ENCODE measurements around the gene SEC14L3. TPM values are rescaled to one million over a fixed set of nuclear protein-coding genes. Genes with fewer than 3 reads are reported as not detected.
A peak's percentile ranks its signal among the peaks of the same experiment; 100 is the strongest.

Gene SEC14L3
- total and polyA plus RNA-seq, 2 donors (not counting 3 experiments of a cell fraction or from before 2014, with no cell fraction given): not detected

DNA sequence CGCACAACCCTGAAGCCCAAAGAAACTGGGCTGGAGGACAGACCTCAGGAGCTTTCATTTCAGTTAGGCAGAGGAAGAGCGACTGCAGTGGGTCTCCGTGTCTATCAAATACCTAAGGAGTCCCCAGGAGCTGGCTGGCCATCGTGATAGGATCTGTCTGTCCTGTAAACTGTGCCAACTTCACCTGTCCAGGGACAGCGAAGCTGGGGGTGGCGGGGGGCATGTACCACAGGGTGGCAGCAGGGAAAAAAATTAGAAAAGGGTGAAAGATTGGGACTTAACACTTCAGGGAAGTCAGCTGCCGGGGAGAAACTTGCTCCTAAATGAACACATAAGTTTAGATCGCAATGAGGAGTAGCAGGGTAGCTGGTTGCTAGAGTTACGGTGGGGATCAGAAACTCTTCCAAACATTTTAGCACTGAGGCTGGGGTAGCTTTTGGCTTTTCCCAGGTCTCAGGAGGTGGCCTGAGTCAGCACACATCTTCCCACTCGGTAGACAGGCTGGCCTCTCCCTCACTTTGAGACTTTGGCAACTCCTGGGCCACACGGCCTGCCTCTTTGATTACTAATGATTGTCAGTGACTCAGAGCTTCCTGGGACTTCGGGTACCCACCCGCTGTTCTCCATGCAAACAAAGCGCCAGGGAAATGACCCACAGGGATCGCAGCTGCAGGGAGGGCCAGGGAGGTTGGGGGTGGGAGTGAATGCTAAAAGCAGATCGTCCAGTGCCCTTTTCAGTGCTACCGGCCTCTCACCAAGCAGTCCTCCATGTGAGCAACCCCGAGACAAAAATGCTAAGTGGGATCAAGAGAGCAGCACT, 49.1 kb downstream of the SEC14L3 start:
- dilution Hi-C loops (cut with MboI; ENCODE audit: extremely low pct_ligation_motif_present, low sequenced_read_pairs): no loop called here

DNA sequence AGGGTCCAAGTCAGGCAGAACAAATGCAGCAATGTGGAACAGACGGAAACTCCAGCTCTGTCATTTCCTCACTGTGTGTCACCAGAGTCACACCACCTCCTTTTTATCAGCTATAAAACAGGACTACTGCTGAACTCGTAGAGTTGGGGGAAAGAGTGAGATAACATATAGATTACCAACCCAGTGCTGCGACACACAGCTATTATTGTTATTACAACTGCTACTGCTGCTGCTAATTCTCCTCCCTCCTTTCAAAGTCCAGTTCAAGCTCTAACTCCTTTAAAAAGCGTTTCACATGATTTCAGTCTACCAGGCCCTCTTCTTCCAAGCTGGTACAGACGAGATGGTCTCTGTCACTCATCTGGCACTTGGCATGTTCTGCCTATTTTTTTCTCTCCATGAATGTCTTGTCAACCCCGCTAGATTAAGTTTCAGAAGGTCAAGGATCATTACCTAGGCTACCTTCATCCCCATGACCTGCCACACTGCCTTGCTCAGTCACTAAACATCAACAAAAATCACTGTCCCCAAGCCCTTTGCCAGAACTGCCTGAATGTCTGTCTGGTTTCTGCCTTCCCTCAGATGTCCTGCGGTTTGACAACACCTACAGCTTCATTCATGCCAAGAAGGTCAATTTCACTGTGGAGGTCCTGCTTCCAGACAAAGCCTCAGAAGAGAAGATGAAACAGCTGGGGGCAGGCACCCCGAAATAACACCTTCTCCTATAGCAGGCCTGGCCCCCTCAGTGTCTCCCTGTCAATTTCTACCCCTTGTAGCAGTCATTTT, 49.9 kb downstream of the SEC14L3 start:
- intact Hi-C loops (cut with micrococcal nuclease) (loop anchor here (10.0 kb wide), 2 partner anchors 183 to 1037 kb away; partner anchors contain the start of genes AP1B1 and TCN2), dilution Hi-C loops (cut with MboI; ENCODE audit: extremely low pct_ligation_motif_present, low sequenced_read_pairs) (no loop called here)
- Histone ChIP-seq H3K9me1 (replicated peaks; ENCODE audit: control insufficient read depth, extremely low read depth, insufficient read depth, low read length) (no peaks in the 10 kb centered on the region), H3K9ac (replicated peaks; ENCODE audit: extremely low read depth, insufficient read depth, low read length) (peak overlapping the region; percentile 82), H3K9me3 (replicated peaks; ENCODE audit: control insufficient read depth, insufficient read depth, low read length) (no peaks in the 10 kb centered on the region), H3K4me2 (ENCODE audit: insufficient read depth, low read length) (peak overlapping the region; percentile 79), H3K4me3 (replicated peaks in 1 of 3; ENCODE audit: insufficient read depth in 1 of 3, low read depth in 1 of 3, low read length in 3 of 3) (peak overlapping the region in 1 of 3 experiments; percentile 36), H3K36me3 (ENCODE audit: control insufficient read depth in 2 of 2, extremely low read depth in 1 of 2, insufficient read depth in 2 of 2, low read length in 2 of 2) (peaks cover 6 to 8% of the 10 kb centered on the region in 2 experiments), H3K79me2 (ENCODE audit: control insufficient read depth, insufficient read depth, low read length) (peaks cover under 1% of the 10 kb centered on the region), H3K27ac (ENCODE audit: insufficient read depth, low read depth, low read length) (peak overlapping the region; percentile 98), H2AFZ (ENCODE audit: low read depth, low read length) (no peak overlapping the region), H3K4me1 (ENCODE audit: control insufficient read depth, extremely low read depth, insufficient read depth, low read length) (peaks cover 57% of the 10 kb centered on the region), H3K27me3 (ENCODE audit: control insufficient read depth in 2 of 2, insufficient read depth in 2 of 2, low read length in 2 of 2) (no peaks in the 10 kb centered on the region), H4K20me1 (replicated peaks; ENCODE audit: control insufficient read depth, extremely low read depth, insufficient read depth, low read length) (no peaks in the 10 kb centered on the region)
- FAIRE-seq: peak; percentile 87
- DNase-seq (ENCODE audit: low read depth, low spot score): peak; percentile 76
- ChIA-PET CTCF (interaction anchor here (0.6 to 3.3 kb wide), 9 partner anchors 11 to 134 kb away, joined by 3 to 17 read pairs (median 5); partner anchors contain the start of genes RNF215, SEC14L2 and TBC1D10A), POLR2A (interaction anchor here (0.6 to 1.7 kb wide), 3 partner anchors 20 to 561 kb away, joined by 3 to 4 read pairs (median 3); partner anchors contain the start of gene SEC14L2)
- BruUV-seq (replicated peaks): TSS peak; percentile 69
- peak; percentile 77 for TF ChIP-seq FOS (IDR thresholded peaks at IDR 0.05; ENCODE audit: borderline replicate concordance, insufficient read depth, low read length)
- TF ChIP-seq GATA2 (IDR thresholded peaks at IDR 0.05; ENCODE audit: insufficient read depth, insufficient read length, low read depth, low read length): peak; percentile 80
- TF ChIP-seq POLR2AphosphoS5 (IDR thresholded peaks at IDR 0.05; ENCODE audit: insufficient read depth, low read depth, low read length): peak; percentile 50
- peak; percentile 55 for TF ChIP-seq JUN (IDR thresholded peaks at IDR 0.05; ENCODE audit: borderline replicate concordance, insufficient read depth, insufficient read length, low read depth)
- TF ChIP-seq MYC (IDR thresholded peaks at IDR 0.05; ENCODE audit: low read depth, low read length): no peak
- TF ChIP-seq EZH2 (IDR thresholded peaks at IDR 0.05; ENCODE audit: borderline replicate concordance, low read depth, low read length, severe bottlenecking): no peak

More for the DNA sequence above, 49.1 kb downstream of the SEC14L3 start:
- H3K9me3 ChIP-seq (replicated peaks; ENCODE audit: control insufficient read depth, insufficient read depth, low read length): no peaks in the 10 kb centered on the region
- FAIRE-seq (peak; percentile 81), DNase-seq (ENCODE audit: low read depth, low spot score) (peak; percentile 60)
- H3K4me1 ChIP-seq (ENCODE audit: control insufficient read depth, extremely low read depth, insufficient read depth, low read length): peaks cover 59% of the 10 kb centered on the region
- intact Hi-C loops (cut with micrococcal nuclease): loop anchor here (10.0 kb wide), 2 partner anchors 182 to 1038 kb away; partner anchors contain the start of genes AP1B1 and TCN2
- no TSS peak for BruUV-seq (replicated peaks)
- CTCF ChIA-PET: interaction anchor here (0.8 to 4.9 kb wide), 9 partner anchors 12 to 135 kb away, joined by 3 to 58 read pairs (median 13); partner anchors contain the start of genes RNF215, SEC14L2 and TBC1D10A
- no peaks in the 10 kb centered on the region for H4K20me1 ChIP-seq (replicated peaks; ENCODE audit: control insufficient read depth, extremely low read depth, insufficient read depth, low read length)
- peak overlapping the region; percentile 82 for H3K9ac ChIP-seq (replicated peaks; ENCODE audit: extremely low read depth, insufficient read depth, low read length)
- TF ChIP-seq JUN (IDR thresholded peaks at IDR 0.05; ENCODE audit: borderline replicate concordance, insufficient read depth, insufficient read length, low read depth) (peak; percentile 47), POLR2AphosphoS5 (IDR thresholded peaks at IDR 0.05; ENCODE audit: insufficient read depth, low read depth, low read length) (peak; percentile 25), FOS (IDR thresholded peaks at IDR 0.05; ENCODE audit: borderline replicate concordance, insufficient read depth, low read length) (no peak)
- no peaks in the 10 kb centered on the region for H3K9me1 ChIP-seq (replicated peaks; ENCODE audit: control insufficient read depth, extremely low read depth, insufficient read depth, low read length)
- H3K4me3 ChIP-seq (replicated peaks in 1 of 3; ENCODE audit: insufficient read depth in 1 of 3, low read depth in 1 of 3, low read length in 3 of 3): peak overlapping the region in 2 of 3 experiments; percentile 29 to 41
- H3K27me3 ChIP-seq (ENCODE audit: control insufficient read depth in 2 of 2, insufficient read depth in 2 of 2, low read length in 2 of 2): no peaks in the 10 kb centered on the region
- peak overlapping the region; percentile 79 for H3K4me2 ChIP-seq (ENCODE audit: insufficient read depth, low read length)
- H3K27ac ChIP-seq (ENCODE audit: insufficient read depth, low read depth, low read length): peak overlapping the region; percentile 98
- H2AFZ ChIP-seq (ENCODE audit: low read depth, low read length): no peak overlapping the region
- H3K36me3 ChIP-seq (ENCODE audit: control insufficient read depth in 2 of 2, extremely low read depth in 1 of 2, insufficient read depth in 2 of 2, low read length in 2 of 2): peaks cover 0 to 4% of the 10 kb centered on the region in 2 experiments
- POLR2A ChIA-PET: interaction anchor here (0.8 to 1.7 kb wide), 2 partner anchors 19 to 26 kb away, joined by 3 to 4 read pairs; partner anchors contain the start of gene SEC14L2
- H3K79me2 ChIP-seq (ENCODE audit: control insufficient read depth, insufficient read depth, low read length): peaks cover 2% of the 10 kb centered on the region
